H9 (cell line): ENCODE results near the gene ABCG4. TPM values are rescaled to one million over a fixed set of nuclear protein-coding genes. Genes with fewer than 3 reads are reported as not detected.

ENCODE experiments used
- DNase-seq: peaks from one replicate; pipeline ENCODE4 v3.0.0-alpha.2; 2017
- H2AFZ ChIP-seq: one replicate; pipeline ENCODE4 v1.6.1; 2013; ENCODE audit warnings: mild to moderate bottlenecking, low read length, control low read depth, moderate library complexity
- H2AK5ac ChIP-seq: 2 replicates; pipeline ENCODE4 v1.6.1; 2013; ENCODE audit warnings: low read length, control low read depth, mixed read lengths; ENCODE audit not compliant: insufficient read length
- H2BK120ac ChIP-seq: one replicate; pipeline ENCODE4 v1.6.1; 2013; ENCODE audit warnings: low read depth, mild to moderate bottlenecking, low read length, control low read depth, inconsistent platforms; ENCODE audit not compliant: poor library complexity, severe bottlenecking
- H2BK12ac ChIP-seq: 2 replicates; pipeline ENCODE4 v1.6.1; 2013; ENCODE audit warnings: low read length, control low read depth, mixed read lengths, low read depth; ENCODE audit not compliant: insufficient read length
- H2BK15ac ChIP-seq: 2 replicates; pipeline ENCODE4 v1.6.1; 2013; ENCODE audit warnings: low read depth, low read length, control low read depth
- H2BK20ac ChIP-seq: one replicate; pipeline ENCODE4 v1.6.1; 2013; ENCODE audit warnings: low read depth, mild to moderate bottlenecking, low read length, control low read depth, inconsistent platforms; ENCODE audit not compliant: poor library complexity, severe bottlenecking
- H2BK5ac ChIP-seq: 2 replicates; pipeline ENCODE4 v1.6.1; 2013; ENCODE audit warnings: low read length, control low read depth, mixed read lengths; ENCODE audit not compliant: insufficient read length
- H3K14ac ChIP-seq: 2 replicates; pipeline ENCODE4 v1.6.1; 2013; ENCODE audit warnings: low read length, control low read depth; ENCODE audit not compliant: insufficient read depth
- H3K18ac ChIP-seq: 2 replicates; pipeline ENCODE4 v1.6.1; 2013; ENCODE audit warnings: low read depth, mild to moderate bottlenecking, mixed read lengths, low read length, control low read depth; ENCODE audit not compliant: insufficient read length
- H3K23ac ChIP-seq: 2 replicates; pipeline ENCODE4 v1.6.1; 2013; ENCODE audit warnings: low read length, control low read depth, mixed read lengths, low read depth; ENCODE audit not compliant: insufficient read length
- H3K23me2 ChIP-seq: 2 replicates; pipeline ENCODE4 v1.6.1; 2013; ENCODE audit warnings: low read depth, mild to moderate bottlenecking, mixed read lengths, low read length, control low read depth; ENCODE audit not compliant: insufficient read length, poor library complexity, severe bottlenecking
- H3K27ac ChIP-seq: 2 replicates; pipeline ENCODE4 v1.5.1; 2013; ENCODE audit warnings: low read length, control low read depth, mixed read lengths, low read depth; ENCODE audit not compliant: insufficient read length
- H3K27me3 ChIP-seq: 2 replicates; pipeline ENCODE4 v1.6.1; 2013; ENCODE audit warnings: low read length, control low read depth, inconsistent platforms; ENCODE audit not compliant: insufficient read depth
- H3K4ac ChIP-seq: 2 replicates; pipeline ENCODE4 v1.6.1; 2013; ENCODE audit warnings: low read depth, mild to moderate bottlenecking, control low read depth, inconsistent platforms, low read length, moderate library complexity
- H3K4me1 ChIP-seq: 2 replicates; pipeline ENCODE4 v1.6.1; 2013; ENCODE audit warnings: low read length, control low read depth, inconsistent platforms; ENCODE audit not compliant: insufficient read depth
- H3K4me2 ChIP-seq: 2 replicates; pipeline ENCODE4 v1.6.1; 2013; ENCODE audit warnings: low read length, control low read depth, mixed read lengths; ENCODE audit not compliant: insufficient read length, insufficient read depth
- H3K56ac ChIP-seq: 2 replicates; pipeline ENCODE4 v1.6.1; 2013; ENCODE audit warnings: low read depth, mild to moderate bottlenecking, mixed read lengths, low read length, control low read depth; ENCODE audit not compliant: insufficient read length
- H3K79me1 ChIP-seq: 2 replicates; pipeline ENCODE4 v1.6.1; 2013; ENCODE audit warnings: low read depth, mild to moderate bottlenecking, moderate library complexity, low read length, control low read depth, inconsistent platforms; ENCODE audit not compliant: insufficient read depth, poor library complexity, severe bottlenecking
- H3K79me2 ChIP-seq: 2 replicates; pipeline ENCODE4 v1.6.1; 2013; ENCODE audit warnings: low read length, control low read depth, inconsistent platforms; ENCODE audit not compliant: insufficient read depth
- H3K9ac ChIP-seq: 2 replicates; pipeline ENCODE4 v1.6.1; 2013; ENCODE audit warnings: low read length, control low read depth, mixed read lengths; ENCODE audit not compliant: insufficient read length; ENCODE audit errors: extremely low read depth
- H3K9me3 ChIP-seq: one replicate; pipeline ENCODE4 v1.6.1; 2013; ENCODE audit warnings: low read depth, low read length, inconsistent platforms; ENCODE audit not compliant: control insufficient read depth
- H3T11ph ChIP-seq: one replicate; pipeline ENCODE4 v1.6.1; 2013; ENCODE audit warnings: mild to moderate bottlenecking, low read length, control low read depth, inconsistent platforms
- H4K20me1 ChIP-seq: one replicate; pipeline ENCODE4 v1.6.1; 2013; ENCODE audit not compliant: control insufficient read depth, insufficient read length, insufficient read depth
- H4K5ac ChIP-seq: 2 replicates; pipeline ENCODE4 v1.6.1; 2013; ENCODE audit warnings: low read depth, mild to moderate bottlenecking, mixed read lengths, low read length, control low read depth; ENCODE audit not compliant: insufficient read length
- H4K8ac ChIP-seq: replicated peaks from 2 replicates; pipeline ENCODE4 v1.6.1; 2013; ENCODE audit warnings: low read length, control low read depth, mixed read lengths, low read depth; ENCODE audit not compliant: insufficient read length
- H4K91ac ChIP-seq: 2 replicates; pipeline ENCODE4 v1.6.1; 2013; ENCODE audit warnings: low read depth, mild to moderate bottlenecking, moderate library complexity, mixed read lengths, low read length, control low read depth; ENCODE audit not compliant: insufficient read length
- H3K27ac Mint-ChIP-seq, 3 experiments: 2 replicates in 2 of 3; 3 replicates in 1 of 3; pipeline ENCODE4 v1.8.0; 2020 to 2021; ENCODE audit warnings: mixed read lengths in 3 of 3, mild to moderate bottlenecking in 1 of 3, moderate library complexity in 1 of 3
- H3K27me3 Mint-ChIP-seq: 2 replicates; pipeline ENCODE4 v1.8.0; 2021; ENCODE audit warnings: low read depth, mild to moderate bottlenecking, moderate library complexity, mixed read lengths
- H3K36me3 Mint-ChIP-seq, 3 experiments: 2 replicates in 2 of 3; 3 replicates in 1 of 3; pipeline ENCODE4 v1.8.0; 2020 to 2021; ENCODE audit warnings: low read depth in 3 of 3, mixed read lengths in 3 of 3; ENCODE audit not compliant: insufficient read depth in 1 of 3
- H3K4me1 Mint-ChIP-seq, 2 experiments: 2 replicates each; pipeline ENCODE4 v1.8.0; 2020; ENCODE audit warnings: mixed read lengths in 2 of 2
- H3K4me3 Mint-ChIP-seq, 2 experiments: 2 replicates in 1 of 2; 3 replicates in 1 of 2; pipeline ENCODE4 v1.8.0; 2020 to 2021; ENCODE audit warnings: mild to moderate bottlenecking in 2 of 2, mixed read lengths in 2 of 2, moderate library complexity in 1 of 2
- H3K9me3 Mint-ChIP-seq, 2 experiments: 2 replicates in 1 of 2; 3 replicates in 1 of 2; pipeline ENCODE4 v1.8.0; 2020; ENCODE audit warnings: mild to moderate bottlenecking in 2 of 2, mixed read lengths in 2 of 2, moderate library complexity in 1 of 2
- CTCF ChIP-seq: fragments of 200-600 bp; sonication (generic); conservative IDR thresholded peaks from 3 replicates; pipeline ENCODE4 v1.8.0; 2021; ENCODE audit warnings: antibody characterized with exemption, mild to moderate bottlenecking
- WGBS: extraction: QIAGEN DNeasy Blood & Tissue Kit; methylation state at CpG from one replicate; pipeline ENCODE4 v1.1.7; 2013; ENCODE audit warnings: missing lambda C conversion rate, low lambda C conversion rate, mixed read lengths; ENCODE audit not compliant: insufficient read length; ENCODE audit errors: extremely low coverage; 5-methylcytosine and 5-hydroxymethylcytosine counted together
- total RNA-seq: library from RNA; stranded (reverse); gene quantifications from 2 replicates; pipeline ENCODE4 v1.2.1, GENCODE V29; 2021

The ABCG4 gene
- total RNA-seq, 1 experiment from 2014 or later, result 1.2 TPM

GRCh38 chr11:119202554-119202953 is 53.7 kb downstream of the ABCG4 start:
- Histone ChIP-seq H2BK15ac (no peak overlapping the region), H3K23ac (no peak overlapping the region), H2BK20ac (no peak overlapping the region), H3K27me3 (no peaks in the 10 kb centered on the region), H3T11ph (no peak overlapping the region), H2BK5ac (no peak overlapping the region), H3K27ac (no peak overlapping the region), H3K9me3 (no peaks in the 10 kb centered on the region), H4K8ac (no peak overlapping the region), H3K79me2 (peaks cover 3% of the 10 kb centered on the region; the same call in 1 of the 2 replicates), H3K9ac (no peak overlapping the region), H3K23me2 (peaks cover 8% of the 10 kb centered on the region), H2BK12ac (no peak overlapping the region), H3K4ac (no peak overlapping the region), H2BK120ac (no peak overlapping the region), H2AFZ (no peak overlapping the region), H3K79me1 (no peaks in the 10 kb centered on the region), H4K20me1 (no peaks in the 10 kb centered on the region), H3K56ac (no peak overlapping the region), H3K4me2 (no peak overlapping the region), H3K14ac (no peak overlapping the region), H3K4me1 (no peaks in the 10 kb centered on the region; the same call in 1 of the 2 replicates), H4K5ac (no peak overlapping the region), H2AK5ac (no peak overlapping the region), H3K18ac (no peak overlapping the region), H4K91ac (no peak overlapping the region)
- peaks cover 0 to 3% of the 10 kb centered on the region in 2 experiments; a peak in 1 of 5 replicates for H3K9me3 Mint-ChIP-seq
- DNase-seq, result no peak
- no peak for TF ChIP-seq CTCF
- H3K27ac Mint-ChIP-seq, result no peak overlapping the region
- no peaks in the 10 kb centered on the region for H3K27me3 Mint-ChIP-seq
- no CpG with 5 or more reads among the region's 7 CpGs for WGBS
- H3K4me3 Mint-ChIP-seq, result no peak overlapping the region
- H3K36me3 Mint-ChIP-seq, result no peaks in the 10 kb centered on the region
- peaks cover 17 to 29% of the 10 kb centered on the region in 2 experiments for H3K4me1 Mint-ChIP-seq
